Loucy (cell line): ENCODE measurements around the gene DDR2.

ENCODE experiments used
- CTCF ChIP-seq: fragments of 200-600 bp; sonication (generic); conservative IDR thresholded peaks from 2 replicates; pipeline ENCODE4 v1.5.1; 2014; ENCODE audit warnings: mild to moderate bottlenecking, antibody characterized with exemption, low read length
- EZH2phosphoT487 ChIP-seq: fragments of 200-600 bp; IDR thresholded peaks from 2 replicates; pipeline ENCODE4 v1.6.1; 2018; ENCODE audit warnings: antibody characterized with exemption, mild to moderate bottlenecking, moderate library complexity, borderline replicate concordance

GRCh38 chr1:162619076-162619475 is 13.2 kb upstream of the DDR2 start:
- no peak for TF ChIP-seq CTCF
- TF ChIP-seq EZH2phosphoT487 = no peak
